Fibroblast of pulmonary artery (primary cell): ENCODE data around the gene STPG4.
"Not testable (repeated sequence)": the region's sequence is repeated elsewhere in the genome, so short reads cannot be mapped to it uniquely, and the experiment has no call there.

Experiments
- DNase-seq: peaks from one replicate; pipeline ENCODE4 v3.0.0-alpha.2; 2010; ENCODE audit warnings: low read depth
- H3K4me3 ChIP-seq: replicated peaks from 2 replicates; pipeline ENCODE4 v1.5.1; 2011; ENCODE audit warnings: low read depth, mild to moderate bottlenecking, control low read depth, low read length, moderate library complexity
- CTCF ChIP-seq: IDR thresholded peaks from 2 replicates; pipeline ENCODE4 v1.5.1; 2011; ENCODE audit warnings: mild to moderate bottlenecking, control low read depth, low read length, inconsistent platforms; ENCODE audit errors: missing control alignments

STPG4 gene

GRCh38 chr2:47133046-47133445, 22.1 kb downstream of the STPG4 start:
- TF ChIP-seq CTCF = no peak
- H3K4me3 ChIP-seq = no peak overlapping the region
- DNase-seq = no peak

- TF ChIP-seq CTCF = no peak
- DNase-seq = no peak
Measured at GRCh38 chr2:47129191-47129706, 25.9 kb downstream of the STPG4 start.

GRCh38 chr2:47128705-47129104, 26.4 kb downstream of the STPG4 start:
- no peak for DNase-seq
- H3K4me3 ChIP-seq = no peak overlapping the region
- no peak for TF ChIP-seq CTCF

More at GRCh38 chr2:47129191-47129706, 25.9 kb downstream of the STPG4 start:
- no peak overlapping the region for H3K4me3 ChIP-seq

GRCh38 chr2:47127862-47128543, 27.1 kb downstream of the STPG4 start:
- no peak for DNase-seq
- H3K4me3 ChIP-seq = no peak overlapping the region
- TF ChIP-seq CTCF = no peak

- H3K4me3 ChIP-seq = no peak overlapping the region
- TF ChIP-seq CTCF = no peak
- DNase-seq = no peak
Measured at GRCh38 chr2:47126783-47127182, 28.3 kb downstream of the STPG4 start.

- not testable (repeated sequence) for DNase-seq, H3K4me3 ChIP-seq
Measured at GRCh38 chr2:47124740-47125139, 30.4 kb downstream of the STPG4 start.

GRCh38 chr2:47120424-47120823, 34.7 kb downstream of the STPG4 start:
- not testable (repeated sequence) for H3K4me3 ChIP-seq, DNase-seq

GRCh38 chr2:47119001-47119400, 36.1 kb downstream of the STPG4 start:
- DNase-seq = peak; percentile 62
- no peak for TF ChIP-seq CTCF
- no peak overlapping the region for H3K4me3 ChIP-seq
